ENCODE measurements around the gene TMEM61.
"Not testable (repeated sequence)": the region's sequence is repeated elsewhere in the genome, so short reads cannot be mapped to it uniquely, and the experiment has no call there.

The TMEM61 gene

DNA sequence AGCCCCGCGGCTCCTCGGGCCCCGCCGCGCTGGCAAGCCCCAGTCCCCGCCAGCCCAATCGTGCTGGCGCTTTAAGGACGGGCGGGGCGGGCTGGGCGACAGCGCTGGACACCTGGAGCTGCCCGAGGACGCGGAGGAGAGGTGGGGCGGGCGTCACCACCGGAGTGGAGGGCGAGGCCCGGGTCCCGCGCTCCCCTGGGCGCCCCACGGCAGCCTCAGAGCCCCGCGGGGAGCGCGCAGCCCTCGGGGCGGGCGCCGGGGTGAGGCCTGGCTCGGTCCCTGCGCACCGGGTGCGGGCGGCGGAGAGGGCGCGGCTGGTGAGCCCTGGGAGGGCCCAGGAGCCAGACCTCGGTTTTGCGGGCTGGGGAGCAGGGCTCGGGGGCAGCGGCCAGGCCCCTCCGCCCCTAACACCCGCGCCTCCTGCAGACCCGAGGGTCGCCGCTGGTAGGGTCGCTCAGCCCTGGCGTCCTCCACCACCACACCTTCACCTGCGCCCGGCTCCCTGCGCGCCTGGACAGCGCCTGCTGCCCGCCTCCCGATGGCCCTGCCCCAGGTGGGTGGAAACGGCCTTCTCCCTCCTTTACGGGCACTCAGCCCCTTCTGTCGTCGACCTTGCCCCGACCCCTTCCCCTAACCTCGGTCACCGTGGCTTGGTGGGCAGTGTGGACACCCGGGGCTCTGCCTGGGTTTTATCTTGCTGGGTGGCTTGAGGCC is at the start of gene TMEM61:
Gene TMEM61 (plus strand): TSS at position 101 of the 714 bp plus-strand sequence. CDS start 438 bp downstream, at position 539.
- DNase-seq (ENCODE audit: low read depth, low spot score) = no peak
- TF ChIP-seq CTCF (IDR thresholded peaks at IDR 0.05; ENCODE audit: low read depth, low read length) = no peak
- in situ Hi-C loops (cut with HindIII; ENCODE audit: low sequenced_read_pairs) = no loop called here
- peak within 1 kb of the TSS; percentile 13 for H3K4me3 ChIP-seq (ENCODE audit: low read depth, low read length)

- in situ Hi-C loops (cut with HindIII; ENCODE audit: low sequenced_read_pairs) = no loop called here
- no peak for TF ChIP-seq CTCF (IDR thresholded peaks at IDR 0.05; ENCODE audit: low read depth, low read length)
These were observed 49.1 kb upstream of the TMEM61 start for GRCh38 chr1:54931275-54931840.

GRCh38 chr1:54934081-54934480 is 46.3 kb upstream of the TMEM61 start:
- H3K4me3 ChIP-seq (ENCODE audit: low read depth, low read length); in situ Hi-C loops (cut with HindIII; ENCODE audit: low sequenced_read_pairs); DNase-seq (ENCODE audit: low read depth, low spot score): not testable (repeated sequence)

More at GRCh38 chr1:54931275-54931840, 49.1 kb upstream of the TMEM61 start:
- DNase-seq (ENCODE audit: low read depth, low spot score) = no peak
- H3K4me3 ChIP-seq (ENCODE audit: low read depth, low read length) = no peak overlapping the region

GRCh38 chr1:54934869-54935268 is 45.6 kb upstream of the TMEM61 start:
- DNase-seq (ENCODE audit: low read depth, low spot score) = peak; percentile 91
- TF ChIP-seq CTCF (IDR thresholded peaks at IDR 0.05; ENCODE audit: low read depth, low read length) = no peak
- in situ Hi-C loops (cut with HindIII; ENCODE audit: low sequenced_read_pairs) = no loop called here
- no peak overlapping the region for H3K4me3 ChIP-seq (ENCODE audit: low read depth, low read length)

- no peak for DNase-seq (ENCODE audit: low read depth, low spot score)
These were observed 43.6 kb upstream of the TMEM61 start for GRCh38 chr1:54936791-54937190.

DNA sequence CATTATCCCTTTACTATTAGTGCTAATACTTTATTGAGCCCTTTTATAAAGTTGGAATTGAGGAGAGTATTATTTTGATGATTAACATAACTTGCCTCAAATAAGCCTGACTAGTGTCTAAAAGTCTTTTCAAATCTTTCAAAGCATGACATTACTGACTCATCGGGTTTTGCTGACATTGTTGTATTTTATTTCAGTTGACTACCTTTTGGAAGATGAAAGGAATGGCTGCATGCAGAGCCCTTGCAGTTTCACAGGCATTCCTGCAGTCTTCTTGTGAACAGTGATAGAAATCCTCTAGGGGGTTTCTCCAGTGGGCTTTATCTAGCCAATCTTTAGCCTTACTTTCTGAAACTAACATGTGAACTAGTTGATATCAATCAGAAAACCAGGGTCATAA is 43.0 kb upstream of the TMEM61 start:
- in situ Hi-C loops (cut with HindIII; ENCODE audit: low sequenced_read_pairs) = no loop called here
- TF ChIP-seq CTCF (IDR thresholded peaks at IDR 0.05; ENCODE audit: low read depth, low read length) = no peak
- H3K4me3 ChIP-seq (ENCODE audit: low read depth, low read length) = no peak overlapping the region
- peak; percentile 52 for DNase-seq (ENCODE audit: low read depth, low spot score)

More at GRCh38 chr1:54936791-54937190, 43.6 kb upstream of the TMEM61 start:
- H3K4me3 ChIP-seq (ENCODE audit: low read depth, low read length) = no peak overlapping the region
- TF ChIP-seq CTCF (IDR thresholded peaks at IDR 0.05; ENCODE audit: low read depth, low read length) = no peak
- in situ Hi-C loops (cut with HindIII; ENCODE audit: low sequenced_read_pairs) = no loop called here

DNA sequence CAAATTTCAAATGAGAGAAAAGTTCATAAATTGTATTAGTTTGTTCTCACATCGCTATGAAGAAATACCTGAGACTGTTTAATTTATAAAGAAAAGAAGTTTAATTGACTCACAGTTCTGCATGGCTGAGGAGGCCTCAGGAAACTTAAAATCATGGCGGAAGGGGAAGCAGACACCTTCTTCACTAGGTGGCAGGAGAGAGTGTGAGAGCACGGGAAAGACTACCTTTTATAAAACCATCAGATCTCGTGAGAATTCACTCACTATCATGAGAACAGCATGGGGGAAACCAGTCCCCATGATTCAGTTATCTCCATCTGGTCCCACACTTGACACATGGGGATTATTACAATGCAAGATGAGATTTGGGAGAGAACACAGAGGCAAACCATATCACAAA is 41.5 kb upstream of the TMEM61 start:
- in situ Hi-C loops (cut with HindIII; ENCODE audit: low sequenced_read_pairs); DNase-seq (ENCODE audit: low read depth, low spot score); H3K4me3 ChIP-seq (ENCODE audit: low read depth, low read length): not testable (repeated sequence)
